Measurements from ENCODE around the gene SETBP1.

SETBP1 gene

GRCh38 chr18:44759925-44760342, 79.2 kb downstream of the SETBP1 start:
- Histone ChIP-seq H3K36me3 (ENCODE audit: insufficient read depth, insufficient read length, low read length) (no peaks in the 10 kb centered on the region), H3K9ac (ENCODE audit: insufficient read length, low read depth) (no peak overlapping the region), H3K4me3 (ENCODE audit: insufficient read length, low read depth) (no peak overlapping the region), H3K4me1 (ENCODE audit: insufficient read depth, insufficient read length) (peaks cover 2% of the 10 kb centered on the region), H3K27me3 (ENCODE audit: insufficient read depth, insufficient read length) (no peaks in the 10 kb centered on the region), H3K9me3 (ENCODE audit: insufficient read depth, low read length) (no peaks in the 10 kb centered on the region)
- DNase-seq (ENCODE audit: low read depth, low spot score): no peak
- TF ChIP-seq ZNF274 (IDR thresholded peaks at IDR 0.05; ENCODE audit: low read depth, low read length) (no peak), YY1 (IDR thresholded peaks at IDR 0.05; ENCODE audit: insufficient read depth, insufficient read length) (no peak), SUZ12 (IDR thresholded peaks at IDR 0.05; ENCODE audit: extremely low read depth, insufficient read depth, insufficient read length) (no peak)

- H3K4me3 ChIP-seq (ENCODE audit: insufficient read length, low read depth): no peak overlapping the region
- H3K9me3 ChIP-seq (ENCODE audit: insufficient read depth, low read length): no peaks in the 10 kb centered on the region
- no peak for TF ChIP-seq ZNF274 (IDR thresholded peaks at IDR 0.05; ENCODE audit: low read depth, low read length)
- TF ChIP-seq YY1 (IDR thresholded peaks at IDR 0.05; ENCODE audit: insufficient read depth, insufficient read length): no peak
- H3K27me3 ChIP-seq (ENCODE audit: insufficient read depth, insufficient read length): no peaks in the 10 kb centered on the region
- H3K36me3 ChIP-seq (ENCODE audit: insufficient read depth, insufficient read length, low read length): no peaks in the 10 kb centered on the region
- H3K4me1 ChIP-seq (ENCODE audit: insufficient read depth, insufficient read length): no peaks in the 10 kb centered on the region
- H3K9ac ChIP-seq (ENCODE audit: insufficient read length, low read depth): no peak overlapping the region
- no peak for DNase-seq (ENCODE audit: low read depth, low spot score)
These were observed 81.1 kb downstream of the SETBP1 start for GRCh38 chr18:44761812-44762211.

- Histone ChIP-seq H3K9me3 (ENCODE audit: insufficient read depth, low read length) (no peaks in the 10 kb centered on the region), H3K4me3 (ENCODE audit: insufficient read length, low read depth) (no peak overlapping the region), H3K27me3 (ENCODE audit: insufficient read depth, insufficient read length) (no peaks in the 10 kb centered on the region), H3K9ac (ENCODE audit: insufficient read length, low read depth) (no peak overlapping the region), H3K4me1 (ENCODE audit: insufficient read depth, insufficient read length) (no peaks in the 10 kb centered on the region), H3K36me3 (ENCODE audit: insufficient read depth, insufficient read length, low read length) (no peaks in the 10 kb centered on the region)
- no peak for DNase-seq (ENCODE audit: low read depth, low spot score)
- TF ChIP-seq YY1 (IDR thresholded peaks at IDR 0.05; ENCODE audit: insufficient read depth, insufficient read length): no peak
- TF ChIP-seq SUZ12 (IDR thresholded peaks at IDR 0.05; ENCODE audit: extremely low read depth, insufficient read depth, insufficient read length): no peak
- no peak for TF ChIP-seq ZNF274 (IDR thresholded peaks at IDR 0.05; ENCODE audit: low read depth, low read length)
These were observed 82.6 kb downstream of the SETBP1 start for GRCh38 chr18:44763327-44763726.

- DNase-seq (ENCODE audit: low read depth, low spot score): no peak
- no peak overlapping the region for H3K9ac ChIP-seq (ENCODE audit: insufficient read length, low read depth)
- no peaks in the 10 kb centered on the region for H3K27me3 ChIP-seq (ENCODE audit: insufficient read depth, insufficient read length)
- no peak for TF ChIP-seq SUZ12 (IDR thresholded peaks at IDR 0.05; ENCODE audit: extremely low read depth, insufficient read depth, insufficient read length)
- no peak for TF ChIP-seq YY1 (IDR thresholded peaks at IDR 0.05; ENCODE audit: insufficient read depth, insufficient read length)
- no peak for TF ChIP-seq ZNF274 (IDR thresholded peaks at IDR 0.05; ENCODE audit: low read depth, low read length)
- no peaks in the 10 kb centered on the region for H3K4me1 ChIP-seq (ENCODE audit: insufficient read depth, insufficient read length)
- no peaks in the 10 kb centered on the region for H3K9me3 ChIP-seq (ENCODE audit: insufficient read depth, low read length)
- H3K36me3 ChIP-seq (ENCODE audit: insufficient read depth, insufficient read length, low read length): no peaks in the 10 kb centered on the region
- no peak overlapping the region for H3K4me3 ChIP-seq (ENCODE audit: insufficient read length, low read depth)
These were observed 84.2 kb downstream of the SETBP1 start for GRCh38 chr18:44764863-44765262.

- Histone ChIP-seq H3K4me3 (ENCODE audit: insufficient read length, low read depth) (no peak overlapping the region), H3K9me3 (ENCODE audit: insufficient read depth, low read length) (no peaks in the 10 kb centered on the region), H3K36me3 (ENCODE audit: insufficient read depth, insufficient read length, low read length) (no peaks in the 10 kb centered on the region), H3K9ac (ENCODE audit: insufficient read length, low read depth) (no peak overlapping the region), H3K27me3 (ENCODE audit: insufficient read depth, insufficient read length) (no peaks in the 10 kb centered on the region), H3K4me1 (ENCODE audit: insufficient read depth, insufficient read length) (no peaks in the 10 kb centered on the region)
- DNase-seq (ENCODE audit: low read depth, low spot score): no peak
- TF ChIP-seq ZNF274 (IDR thresholded peaks at IDR 0.05; ENCODE audit: low read depth, low read length): no peak
- no peak for TF ChIP-seq SUZ12 (IDR thresholded peaks at IDR 0.05; ENCODE audit: extremely low read depth, insufficient read depth, insufficient read length)
- TF ChIP-seq YY1 (IDR thresholded peaks at IDR 0.05; ENCODE audit: insufficient read depth, insufficient read length): no peak
These were observed 84.8 kb downstream of the SETBP1 start for GRCh38 chr18:44765456-44765855.

- no peaks in the 10 kb centered on the region for H3K36me3 ChIP-seq (ENCODE audit: insufficient read depth, insufficient read length, low read length)
- no peak overlapping the region for H3K4me3 ChIP-seq (ENCODE audit: insufficient read length, low read depth)
- H3K9ac ChIP-seq (ENCODE audit: insufficient read length, low read depth): no peak overlapping the region
- DNase-seq (ENCODE audit: low read depth, low spot score): no peak
- H3K9me3 ChIP-seq (ENCODE audit: insufficient read depth, low read length): no peaks in the 10 kb centered on the region
- no peaks in the 10 kb centered on the region for H3K4me1 ChIP-seq (ENCODE audit: insufficient read depth, insufficient read length)
- TF ChIP-seq SUZ12 (IDR thresholded peaks at IDR 0.05; ENCODE audit: extremely low read depth, insufficient read depth, insufficient read length) (no peak), YY1 (IDR thresholded peaks at IDR 0.05; ENCODE audit: insufficient read depth, insufficient read length) (no peak), ZNF274 (IDR thresholded peaks at IDR 0.05; ENCODE audit: low read depth, low read length) (no peak)
- no peaks in the 10 kb centered on the region for H3K27me3 ChIP-seq (ENCODE audit: insufficient read depth, insufficient read length)
These were observed 85.8 kb downstream of the SETBP1 start for GRCh38 chr18:44766450-44766849.

- H3K4me3 ChIP-seq (ENCODE audit: insufficient read length, low read depth): no peak overlapping the region
- H3K9ac ChIP-seq (ENCODE audit: insufficient read length, low read depth): no peak overlapping the region
- H3K9me3 ChIP-seq (ENCODE audit: insufficient read depth, low read length): no peaks in the 10 kb centered on the region
- no peak for TF ChIP-seq SUZ12 (IDR thresholded peaks at IDR 0.05; ENCODE audit: extremely low read depth, insufficient read depth, insufficient read length)
- no peak for TF ChIP-seq ZNF274 (IDR thresholded peaks at IDR 0.05; ENCODE audit: low read depth, low read length)
- no peak for TF ChIP-seq YY1 (IDR thresholded peaks at IDR 0.05; ENCODE audit: insufficient read depth, insufficient read length)
- DNase-seq (ENCODE audit: low read depth, low spot score): no peak
- H3K27me3 ChIP-seq (ENCODE audit: insufficient read depth, insufficient read length): no peaks in the 10 kb centered on the region
- H3K36me3 ChIP-seq (ENCODE audit: insufficient read depth, insufficient read length, low read length): no peaks in the 10 kb centered on the region
- no peaks in the 10 kb centered on the region for H3K4me1 ChIP-seq (ENCODE audit: insufficient read depth, insufficient read length)
These were observed 87.1 kb downstream of the SETBP1 start for GRCh38 chr18:44767807-44768206.

GRCh38 chr18:44770641-44771040, 90.0 kb downstream of the SETBP1 start:
- H3K4me3 ChIP-seq (ENCODE audit: insufficient read length, low read depth): no peak overlapping the region
- no peaks in the 10 kb centered on the region for H3K9me3 ChIP-seq (ENCODE audit: insufficient read depth, low read length)
- no peaks in the 10 kb centered on the region for H3K27me3 ChIP-seq (ENCODE audit: insufficient read depth, insufficient read length)
- no peak for DNase-seq (ENCODE audit: low read depth, low spot score)
- no peaks in the 10 kb centered on the region for H3K36me3 ChIP-seq (ENCODE audit: insufficient read depth, insufficient read length, low read length)
- H3K9ac ChIP-seq (ENCODE audit: insufficient read length, low read depth): no peak overlapping the region
- H3K4me1 ChIP-seq (ENCODE audit: insufficient read depth, insufficient read length): no peaks in the 10 kb centered on the region
- no peak for TF ChIP-seq YY1 (IDR thresholded peaks at IDR 0.05; ENCODE audit: insufficient read depth, insufficient read length)
- no peak for TF ChIP-seq SUZ12 (IDR thresholded peaks at IDR 0.05; ENCODE audit: extremely low read depth, insufficient read depth, insufficient read length)
- no peak for TF ChIP-seq ZNF274 (IDR thresholded peaks at IDR 0.05; ENCODE audit: low read depth, low read length)
